Skin epidermis (tissue), 12 donors: ENCODE measurements around the gene CACTIN.

Source experiments
- H3K27ac ChIP-seq, 21 experiments: fragments of 200-600 bp; sonication (generic) in 11 of 21; one replicate each; pipeline ENCODE4 v1.5.0; 2020; ENCODE audit warnings: mild to moderate bottlenecking in 3 of 21, inconsistent platforms in 2 of 21, moderate library complexity in 2 of 21
- H3K4me3 ChIP-seq, 7 experiments: fragments of 200-600 bp; sonication (generic) in 2 of 7; one replicate each; pipeline ENCODE4 v1.5.0; 2020; ENCODE audit warnings: inconsistent platforms in 2 of 7, mild to moderate bottlenecking in 2 of 7, moderate library complexity in 1 of 7

The CACTIN gene

GRCh38 chr19:3613818-3614661 lies 12.6 kb downstream of the CACTIN start:
- Histone ChIP-seq H3K4me3 (no peak overlapping the region), H3K27ac (no peak overlapping the region)

GRCh38 chr19:3612901-3613741 lies 13.5 kb downstream of the CACTIN start:
- H3K4me3 ChIP-seq: no peak overlapping the region
- H3K27ac ChIP-seq: no peak overlapping the region

- H3K27ac ChIP-seq: no peak overlapping the region
- H3K4me3 ChIP-seq: no peak overlapping the region
These were observed 14.3 kb downstream of the CACTIN start for GRCh38 chr19:3612330-3612729.

- Histone ChIP-seq H3K4me3 (no peak overlapping the region), H3K27ac (no peak overlapping the region)
These were observed 14.7 kb downstream of the CACTIN start for GRCh38 chr19:3611841-3612240.

GRCh38 chr19:3610745-3611717 lies 15.6 kb downstream of the CACTIN start:
- peak overlapping the region in 1 of 21 experiments; percentile 23 for H3K27ac ChIP-seq

GRCh38 chr19:3609779-3610719 lies 16.5 kb downstream of the CACTIN start:
- H3K4me3 ChIP-seq: no peak overlapping the region
- H3K27ac ChIP-seq: peak overlapping the region in 8 of 21 experiments; percentile 3 to 62 (median 19)

More at GRCh38 chr19:3610745-3611717, 15.6 kb downstream of the CACTIN start:
- H3K4me3 ChIP-seq: no peak overlapping the region

- peak overlapping the region in 8 of 21 experiments; percentile 2 to 62 (median 21) for H3K27ac ChIP-seq
- no peak overlapping the region for H3K4me3 ChIP-seq
These were observed 17.8 kb downstream of the CACTIN start for GRCh38 chr19:3608750-3609322.

- Histone ChIP-seq H3K27ac (peak overlapping the region in 8 of 21 experiments; percentile 1 to 74 (median 36)), H3K4me3 (no peak overlapping the region)
These were observed 18.4 kb downstream of the CACTIN start for GRCh38 chr19:3608079-3608641.

GRCh38 chr19:3607303-3608078 lies 19.1 kb downstream of the CACTIN start:
- Histone ChIP-seq H3K27ac (peak overlapping the region in 18 of 21 experiments; percentile 20 to 84 (median 65)), H3K4me3 (peak overlapping the region; percentile 8 to 41 (median 34))

GRCh38 chr19:3606690-3607289 lies 19.8 kb downstream of the CACTIN start, which contains the start of gene TBXA2R:
TSS of gene TBXA2R (minus strand) at chr19:3606875. CDS start at chr19:3600634, 6,241 bp downstream.
- H3K27ac ChIP-seq: peak within 1 kb of the TSS in 18 of 21 experiments; percentile 36 to 84 (median 65)

GRCh38 chr19:3606174-3606689 lies 20.4 kb downstream of the CACTIN start:
- peak overlapping the region; percentile 8 to 41 (median 34) for H3K4me3 ChIP-seq
- peak overlapping the region in 16 of 21 experiments; percentile 36 to 84 (median 65) for H3K27ac ChIP-seq

More at GRCh38 chr19:3606690-3607289, 19.8 kb downstream of the CACTIN start, which contains the start of gene TBXA2R:
- peak within 1 kb of the TSS; percentile 8 to 41 (median 34) for H3K4me3 ChIP-seq

- H3K4me3 ChIP-seq: peak overlapping the region; percentile 8 to 41 (median 34)
- H3K27ac ChIP-seq: peak overlapping the region in 2 of 21 experiments; percentile 65
These were observed 20.8 kb downstream of the CACTIN start for GRCh38 chr19:3605770-3606169.

GRCh38 chr19:3605361-3605760 lies 21.2 kb downstream of the CACTIN start:
- Histone ChIP-seq H3K4me3 (no peak overlapping the region), H3K27ac (no peak overlapping the region)

GRCh38 chr19:3604987-3605343 lies 21.6 kb downstream of the CACTIN start:
- no peak overlapping the region for H3K4me3 ChIP-seq
- peak overlapping the region in 1 of 21 experiments; percentile 42 for H3K27ac ChIP-seq

- Histone ChIP-seq H3K27ac (peak overlapping the region in 2 of 21 experiments; percentile 5 to 42), H3K4me3 (no peak overlapping the region)
These were observed 22.2 kb downstream of the CACTIN start for GRCh38 chr19:3604227-3604986.
